Endothelial cell (in vitro differentiated cells): ENCODE results near the gene AOC1. TPM values are rescaled to one million over a fixed set of nuclear protein-coding genes. Genes with fewer than 3 reads are reported as not detected.

Experiments used
- DNase-seq: peaks from one replicate; pipeline ENCODE4 v3.0.0; 2021; ENCODE audit warnings: low spot score
- H3K27ac Mint-ChIP-seq: one replicate; pipeline ENCODE4 v1.8.0; 2021; ENCODE audit warnings: mixed read lengths, inconsistent platforms; ENCODE audit not compliant: unreplicated experiment
- H3K27me3 Mint-ChIP-seq: one replicate; pipeline ENCODE4 v1.8.0; 2021; ENCODE audit warnings: mild to moderate bottlenecking, moderate library complexity, mixed read lengths, inconsistent platforms; ENCODE audit not compliant: unreplicated experiment
- H3K36me3 Mint-ChIP-seq: one replicate; pipeline ENCODE4 v1.8.0; 2021; ENCODE audit warnings: mild to moderate bottlenecking, low read depth, mixed read lengths, inconsistent platforms; ENCODE audit not compliant: unreplicated experiment
- H3K4me1 Mint-ChIP-seq: one replicate; pipeline ENCODE4 v1.8.0; 2021; ENCODE audit warnings: mild to moderate bottlenecking, mixed read lengths, inconsistent platforms; ENCODE audit not compliant: unreplicated experiment
- H3K4me3 Mint-ChIP-seq: one replicate; pipeline ENCODE4 v1.8.0; 2021; ENCODE audit warnings: mild to moderate bottlenecking, mixed read lengths, inconsistent platforms; ENCODE audit not compliant: unreplicated experiment
- H3K9me3 Mint-ChIP-seq: one replicate; pipeline ENCODE4 v1.8.0; 2021; ENCODE audit warnings: mixed read lengths, inconsistent platforms; ENCODE audit not compliant: unreplicated experiment
- total RNA-seq: library from RNA; stranded (reverse); fragmentation: NEBNext Ultra II Directional; extraction: Animal tissue kit (Norgen Biotek cat#: 25700); gene quantifications from one replicate; pipeline ENCODE4 v1.2.1, GENCODE V29; 2021; ENCODE audit not compliant: unreplicated experiment
- TF ChIP-seq, protein P1 (sequence below): fragments of 200-600 bp; sonication (generic); IDR thresholded peaks from one replicate; pipeline ENCODE4 v1.5.0; 2021; ENCODE audit warnings: antibody characterized with exemption; ENCODE audit not compliant: unreplicated experiment

AOC1 gene
- total RNA-seq, 1 donor from 2014 or later: 0.41 TPM

GRCh38 chr7:150824379-150825177 lies 27.7 kb upstream of the AOC1 start:
- Mint-ChIP-seq H3K27me3 (peaks cover 4% of the 10 kb centered on the region), H3K4me3 (no peak overlapping the region), H3K9me3 (no peaks in the 10 kb centered on the region), H3K4me1 (peaks cover 5% of the 10 kb centered on the region), H3K36me3 (peaks cover 4% of the 10 kb centered on the region), H3K27ac (no peak overlapping the region)
- TF ChIP-seq, protein P1, sequence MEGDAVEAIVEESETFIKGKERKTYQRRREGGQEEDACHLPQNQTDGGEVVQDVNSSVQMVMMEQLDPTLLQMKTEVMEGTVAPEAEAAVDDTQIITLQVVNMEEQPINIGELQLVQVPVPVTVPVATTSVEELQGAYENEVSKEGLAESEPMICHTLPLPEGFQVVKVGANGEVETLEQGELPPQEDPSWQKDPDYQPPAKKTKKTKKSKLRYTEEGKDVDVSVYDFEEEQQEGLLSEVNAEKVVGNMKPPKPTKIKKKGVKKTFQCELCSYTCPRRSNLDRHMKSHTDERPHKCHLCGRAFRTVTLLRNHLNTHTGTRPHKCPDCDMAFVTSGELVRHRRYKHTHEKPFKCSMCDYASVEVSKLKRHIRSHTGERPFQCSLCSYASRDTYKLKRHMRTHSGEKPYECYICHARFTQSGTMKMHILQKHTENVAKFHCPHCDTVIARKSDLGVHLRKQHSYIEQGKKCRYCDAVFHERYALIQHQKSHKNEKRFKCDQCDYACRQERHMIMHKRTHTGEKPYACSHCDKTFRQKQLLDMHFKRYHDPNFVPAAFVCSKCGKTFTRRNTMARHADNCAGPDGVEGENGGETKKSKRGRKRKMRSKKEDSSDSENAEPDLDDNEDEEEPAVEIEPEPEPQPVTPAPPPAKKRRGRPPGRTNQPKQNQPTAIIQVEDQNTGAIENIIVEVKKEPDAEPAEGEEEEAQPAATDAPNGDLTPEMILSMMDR: no peak
- DNase-seq: no peak

GRCh38 chr7:150826061-150826849 lies 26.1 kb upstream of the AOC1 start:
- no peaks in the 10 kb centered on the region for H3K9me3 Mint-ChIP-seq
- peaks cover 4% of the 10 kb centered on the region for H3K36me3 Mint-ChIP-seq
- H3K4me3 Mint-ChIP-seq: no peak overlapping the region
- no peak overlapping the region for H3K27ac Mint-ChIP-seq
- H3K4me1 Mint-ChIP-seq: peaks cover 5% of the 10 kb centered on the region
- no peak for DNase-seq
- TF ChIP-seq, protein P1: no peak
- peaks cover 4% of the 10 kb centered on the region for H3K27me3 Mint-ChIP-seq

DNA sequence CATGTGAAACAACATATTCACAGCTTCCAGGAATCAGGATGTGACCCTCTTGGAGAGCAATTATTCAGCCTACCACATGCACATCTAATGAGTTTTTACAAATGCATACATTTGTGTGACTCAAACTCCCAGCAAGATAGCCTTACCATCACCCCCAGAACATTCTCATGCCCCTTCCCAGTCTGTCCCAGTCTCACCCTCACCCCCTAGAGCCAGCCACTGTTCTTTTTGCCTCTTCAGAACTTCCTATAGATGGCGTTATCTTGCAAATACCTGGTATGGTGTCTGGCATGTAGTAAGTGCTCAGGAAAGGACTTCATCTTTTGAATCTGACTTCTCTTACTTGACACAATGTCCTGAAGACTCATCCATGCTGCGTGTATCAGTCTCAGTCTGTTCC lies 23.9 kb upstream of the AOC1 start:
- Mint-ChIP-seq H3K9me3 (no peaks in the 10 kb centered on the region), H3K36me3 (peaks cover 4% of the 10 kb centered on the region), H3K27me3 (peaks cover 4% of the 10 kb centered on the region), H3K4me1 (peaks cover 5% of the 10 kb centered on the region), H3K4me3 (no peak overlapping the region), H3K27ac (no peak overlapping the region)
- TF ChIP-seq, protein P1: no peak
- DNase-seq: no peak

- DNase-seq: no peak
- peaks cover 4% of the 10 kb centered on the region for H3K36me3 Mint-ChIP-seq
- H3K4me1 Mint-ChIP-seq: peaks cover 5% of the 10 kb centered on the region
Observed at GRCh38 chr7:150829426-150829825, 22.9 kb upstream of the AOC1 start.

More at GRCh38 chr7:150829426-150829825, 22.9 kb upstream of the AOC1 start:
- H3K9me3 Mint-ChIP-seq: no peaks in the 10 kb centered on the region
- H3K27ac Mint-ChIP-seq: no peak overlapping the region
- TF ChIP-seq, protein P1: no peak
- peaks cover 3% of the 10 kb centered on the region for H3K27me3 Mint-ChIP-seq
- no peak overlapping the region for H3K4me3 Mint-ChIP-seq
